Thoracic aorta (tissue), 2 donors: ENCODE measurements around the gene SGO2. TPM values are rescaled to one million over a fixed set of nuclear protein-coding genes. Genes with fewer than 3 reads are reported as not detected.
A peak's percentile ranks its signal among the peaks of the same experiment; 100 is the strongest.

Source experiments
- ATAC-seq: fragments of 150-250 bp; one replicate; pipeline ENCODE4 v1.8.0; 2017; ENCODE audit warnings: low read depth; ENCODE audit not compliant: insufficient number of reproducible peaks, low FRiP score
- DNase-seq: peaks from one replicate; pipeline ENCODE4 v3.0.0-alpha.2; 2020; ENCODE audit warnings: low spot score
- H3K27ac ChIP-seq, 2 donors: fragments of 200-600 bp; sonication (generic); 1 replicate in 1 of 2; 2 replicates in 1 of 2; pipeline ENCODE4 v1.5.1; 2016; ENCODE audit warnings: mild to moderate bottlenecking in 2 of 2, moderate library complexity in 2 of 2
- H3K27me3 ChIP-seq: fragments of 200-600 bp; sonication (generic); replicated peaks from 2 replicates; pipeline ENCODE4 v1.6.0; 2016; ENCODE audit warnings: mild to moderate bottlenecking; ENCODE audit not compliant: insufficient read depth
- H3K36me3 ChIP-seq: fragments of 200-600 bp; sonication (generic); one replicate; pipeline ENCODE4 v1.5.1; 2016
- H3K4me1 ChIP-seq, 2 donors: fragments of 200-600 bp; sonication (generic); 1 replicate in 1 of 2; 2 replicates in 1 of 2; pipeline versions ENCODE4 v1.5.1 to v1.6.0; 2016; ENCODE audit warnings: low read depth in 2 of 2, mild to moderate bottlenecking in 1 of 2; ENCODE audit not compliant: control insufficient read depth in 1 of 2
- H3K4me3 ChIP-seq: fragments of 200-600 bp; sonication (generic); 2 replicates; pipeline ENCODE4 v1.5.1; 2016; ENCODE audit warnings: mild to moderate bottlenecking
- H3K9me3 ChIP-seq: fragments of 200-600 bp; sonication (generic); 2 replicates; pipeline ENCODE4 v1.5.1; 2016
- CTCF ChIP-seq: fragments of 200-600 bp; sonication (generic); IDR thresholded peaks from one replicate; pipeline ENCODE4 v1.5.1; 2019; ENCODE audit warnings: antibody characterized with exemption
- total RNA-seq, 2 donors: library from RNA; depleted of rRNA; stranded (reverse); fragments of >200 nt; gene quantifications; one replicate each; pipeline versions ENCODE4 v1.1.0 to v1.2.3, GENCODE V29; 2016

The SGO2 gene
- 1 to 10 TPM in 1 of 2 donors, under 1 TPM in 1; 0.54 to 2.6 TPM for total RNA-seq

- ATAC-seq (peak; percentile 99), DNase-seq (peak; percentile 84)
- H3K27ac ChIP-seq: peak within 1 kb of the TSS in 1 of 2 donors; percentile 18
- TF ChIP-seq CTCF: no peak
- H3K9me3 ChIP-seq: no peaks in the 10 kb centered on the region
- peaks cover 5 to 7% of the 10 kb centered on the region in 2 donors for H3K4me1 ChIP-seq
- H3K36me3 ChIP-seq: no peaks in the 10 kb centered on the region
- H3K27me3 ChIP-seq: no peaks in the 10 kb centered on the region
- H3K4me3 ChIP-seq: peak within 1 kb of the TSS; percentile 87
Observed at GRCh38 chr2:200525882-200526651, at the start of gene SGO2. Gene SGO2 (plus strand): TSS chr2:200526207. CDS start chr2:200532976, 6,769 bp downstream.

DNA sequence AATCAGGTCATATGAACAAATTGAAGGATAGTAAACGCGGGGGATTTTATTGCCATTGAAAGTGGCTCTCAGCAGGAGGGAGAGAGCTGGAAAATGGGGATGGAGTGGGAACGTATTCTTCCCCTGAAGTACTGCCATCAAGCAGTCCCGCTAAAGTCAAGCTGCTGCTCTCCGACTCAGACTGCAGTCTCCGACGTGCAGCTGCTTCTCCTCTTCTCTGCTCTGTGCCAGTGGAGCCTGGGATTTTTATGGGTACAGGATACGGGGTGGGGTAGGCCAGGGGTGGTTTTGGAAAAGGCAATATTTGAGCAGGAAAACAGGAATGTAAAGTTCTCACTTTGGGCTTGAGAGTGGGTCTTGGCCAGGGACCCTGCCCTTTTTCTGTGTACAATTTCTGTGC, 49.2 kb upstream of the SGO2 start:
- Histone ChIP-seq H3K27ac (no peak overlapping the region), H3K4me3 (no peak overlapping the region), H3K9me3 (no peaks in the 10 kb centered on the region), H3K4me1 (no peaks in the 10 kb centered on the region), H3K27me3 (no peaks in the 10 kb centered on the region), H3K36me3 (peaks cover 27% of the 10 kb centered on the region)
- ATAC-seq (no peak), DNase-seq (no peak)
- no peak for TF ChIP-seq CTCF

- H3K36me3 ChIP-seq: peaks cover 27% of the 10 kb centered on the region
- no peaks in the 10 kb centered on the region for H3K27me3 ChIP-seq
- ATAC-seq (no peak), DNase-seq (no peak)
- no peak overlapping the region for H3K4me3 ChIP-seq
- no peak for TF ChIP-seq CTCF
- H3K9me3 ChIP-seq: no peaks in the 10 kb centered on the region
- no peaks in the 10 kb centered on the region for H3K4me1 ChIP-seq
- H3K27ac ChIP-seq: no peak overlapping the region
Observed at GRCh38 chr2:200477667-200478131, 48.3 kb upstream of the SGO2 start.

DNA sequence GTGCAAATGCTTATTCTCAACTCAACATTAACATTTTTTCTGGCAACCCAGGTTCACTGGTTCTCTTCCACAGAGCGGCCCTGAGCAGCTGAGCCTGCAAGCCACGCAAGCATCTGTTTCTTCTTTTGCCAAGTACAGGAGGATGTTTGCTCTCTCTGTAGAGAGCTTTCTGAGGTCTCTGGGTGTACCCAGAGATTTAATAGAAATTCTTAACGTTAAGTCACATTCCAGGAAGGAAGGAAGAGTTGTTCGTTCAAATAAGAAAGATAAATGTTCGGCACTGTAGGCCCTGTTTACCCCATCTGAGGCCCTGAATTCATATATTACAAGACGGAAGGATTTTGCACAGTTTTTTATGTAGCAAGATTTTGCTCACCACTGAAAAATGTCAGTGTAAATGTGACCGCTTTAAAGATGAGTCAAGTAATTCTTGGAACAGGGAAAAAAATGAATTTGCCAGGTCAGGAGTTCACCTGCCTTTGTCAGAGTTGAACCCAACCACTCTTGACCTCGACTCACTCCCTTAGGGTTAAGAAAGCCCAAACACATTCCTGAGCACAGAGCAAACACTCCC, 46.2 kb upstream of the SGO2 start:
- Histone ChIP-seq H3K4me3 (no peak overlapping the region), H3K9me3 (no peaks in the 10 kb centered on the region), H3K27ac (no peak overlapping the region), H3K27me3 (no peaks in the 10 kb centered on the region), H3K4me1 (no peaks in the 10 kb centered on the region), H3K36me3 (peaks cover 17% of the 10 kb centered on the region)
- no peak for TF ChIP-seq CTCF
- ATAC-seq (no peak), DNase-seq (no peak)

- Histone ChIP-seq H3K4me3 (no peak overlapping the region), H3K9me3 (no peaks in the 10 kb centered on the region), H3K36me3 (peaks cover 6% of the 10 kb centered on the region), H3K27ac (no peak overlapping the region), H3K4me1 (no peaks in the 10 kb centered on the region), H3K27me3 (no peaks in the 10 kb centered on the region)
- no peak for DNase-seq
- no peak for TF ChIP-seq CTCF
- ATAC-seq: no peak
Observed at GRCh38 chr2:200482194-200482593, 43.8 kb upstream of the SGO2 start.
